Activated effector memory CD4-positive, alpha-beta T cell treated with Interleukin-2 at 50 U/mL for 16 hours (primary cell): ENCODE measurements around the gene DGKG.
A peak's percentile ranks its signal among the peaks of the same experiment; 100 is the strongest.

Experiments used
- DNase-seq: peaks from one replicate; pipeline ENCODE4 v3.0.0-alpha.2; 2020

DGKG gene

DNA sequence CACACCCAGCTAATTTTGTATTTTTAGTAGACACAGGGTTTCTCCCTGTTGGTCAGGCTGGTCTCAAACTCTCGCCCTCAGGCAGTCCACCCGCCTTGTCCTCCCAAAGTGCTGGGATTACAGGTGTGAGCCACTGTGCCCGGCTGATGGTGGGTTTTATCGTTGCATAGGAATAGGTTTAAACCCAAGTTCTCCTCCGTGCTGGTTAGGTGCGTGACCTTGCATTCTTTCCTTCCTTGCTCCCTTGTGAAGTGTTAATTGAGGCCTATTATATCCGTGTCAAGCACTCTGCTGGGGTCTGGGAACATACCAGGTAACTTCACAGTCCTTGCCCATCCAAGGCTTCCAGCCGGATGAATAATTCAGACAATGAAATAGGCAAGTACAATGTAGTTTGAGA is 233.9 kb downstream of the DGKG start:
- DNase-seq = no peak

- no peak for DNase-seq
Observed at GRCh38 chr3:186127463-186127862, 234.6 kb downstream of the DGKG start.

- no peak for DNase-seq
Observed at GRCh38 chr3:186125118-186125517, 236.9 kb downstream of the DGKG start.

GRCh38 chr3:186124592-186124991 is 237.4 kb downstream of the DGKG start:
- no peak for DNase-seq

GRCh38 chr3:186123012-186123411 is 239.0 kb downstream of the DGKG start:
- DNase-seq = no peak

GRCh38 chr3:186121968-186122367 is 240.1 kb downstream of the DGKG start:
- DNase-seq = no peak

DNA sequence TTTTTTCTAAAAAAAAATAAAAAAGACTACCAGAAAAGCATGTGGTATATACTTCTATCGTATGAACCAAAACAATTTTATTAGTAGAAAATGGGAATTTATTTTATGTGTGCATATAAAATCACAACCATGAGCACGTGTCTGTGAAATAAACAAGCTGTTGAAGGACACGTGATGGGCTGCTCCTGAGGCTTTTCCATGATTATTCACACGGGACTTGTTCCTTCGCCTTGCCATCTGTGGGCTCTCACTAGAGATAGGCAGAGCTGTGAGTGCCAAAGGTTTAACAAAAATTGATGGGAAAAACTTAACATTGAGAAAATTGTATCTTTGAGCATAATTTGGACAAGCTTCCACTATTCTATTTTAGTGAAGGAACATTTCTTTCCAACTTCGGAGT is 240.8 kb downstream of the DGKG start:
- DNase-seq = no peak

GRCh38 chr3:186119499-186119898 is 242.5 kb downstream of the DGKG start:
- DNase-seq = no peak

DNA sequence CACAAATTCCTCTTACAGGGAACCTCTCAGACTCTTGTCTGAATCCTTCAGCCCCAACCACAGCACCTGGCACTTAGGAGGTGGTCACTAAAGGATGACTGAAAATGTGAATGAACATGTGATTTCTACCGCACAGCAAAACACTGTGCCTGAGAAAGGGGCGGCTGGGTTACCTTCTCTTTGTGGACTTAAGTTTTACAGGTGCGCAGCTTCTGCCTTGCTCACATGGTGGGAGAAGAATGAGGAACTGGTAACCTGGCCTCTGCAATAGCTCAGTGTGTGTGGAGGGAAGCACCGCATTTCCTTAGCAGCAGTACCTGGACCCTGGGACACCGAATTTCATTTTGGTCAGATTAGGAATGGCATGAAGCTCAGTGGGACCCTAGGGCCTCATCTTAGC is 243.3 kb downstream of the DGKG start:
- DNase-seq = no peak

- DNase-seq = no peak
Observed at GRCh38 chr3:186117521-186118134, 244.4 kb downstream of the DGKG start.

GRCh38 chr3:186115239-186115996 is 246.6 kb downstream of the DGKG start:
- DNase-seq = no peak

DNA sequence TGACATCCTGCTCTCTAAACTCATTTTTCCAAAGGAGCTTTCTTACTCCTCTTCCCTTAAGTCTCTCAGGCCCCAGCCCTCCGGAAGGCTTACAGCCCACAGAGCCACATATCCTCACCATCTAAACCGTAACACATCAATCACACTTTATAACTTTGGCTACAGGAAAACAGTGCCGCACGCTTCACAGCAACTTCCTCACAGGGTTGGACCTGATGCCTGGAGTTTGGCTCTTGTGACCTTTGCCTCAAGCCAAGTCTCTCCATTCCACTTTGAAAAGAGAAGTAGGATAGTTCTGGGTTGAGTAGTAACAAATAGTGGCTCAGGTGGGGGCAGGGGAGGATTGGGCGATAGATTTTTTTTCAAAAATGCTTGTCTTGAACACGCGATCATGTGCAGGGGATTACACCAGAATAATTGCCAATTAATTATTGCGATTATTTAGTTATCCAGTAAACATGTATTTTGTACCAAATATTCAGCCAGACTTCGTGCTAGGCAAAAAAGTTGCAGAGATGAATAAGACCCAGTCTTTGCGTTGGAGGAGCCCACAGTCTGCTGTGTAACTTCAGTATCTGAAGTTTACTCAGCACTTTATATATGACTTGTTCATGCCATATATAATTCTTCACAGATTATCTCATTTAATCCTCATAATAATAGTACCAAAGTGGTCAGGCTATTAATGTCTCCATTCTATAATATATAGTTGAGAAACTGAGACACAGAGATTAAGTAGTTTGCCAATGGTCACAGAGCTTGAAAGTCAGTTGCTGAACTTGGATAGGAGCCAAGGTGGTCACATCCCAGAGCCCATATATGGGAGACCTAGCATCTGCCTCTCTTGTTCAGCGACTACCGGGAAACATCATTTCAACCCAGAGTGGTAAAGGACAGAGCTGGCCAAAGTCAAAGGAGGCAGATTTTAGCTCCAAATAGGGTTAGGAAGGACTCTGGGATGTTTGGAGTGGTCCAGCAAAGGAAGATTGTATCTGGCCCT is 250.8 kb downstream of the DGKG start:
- no peak for DNase-seq

DNA sequence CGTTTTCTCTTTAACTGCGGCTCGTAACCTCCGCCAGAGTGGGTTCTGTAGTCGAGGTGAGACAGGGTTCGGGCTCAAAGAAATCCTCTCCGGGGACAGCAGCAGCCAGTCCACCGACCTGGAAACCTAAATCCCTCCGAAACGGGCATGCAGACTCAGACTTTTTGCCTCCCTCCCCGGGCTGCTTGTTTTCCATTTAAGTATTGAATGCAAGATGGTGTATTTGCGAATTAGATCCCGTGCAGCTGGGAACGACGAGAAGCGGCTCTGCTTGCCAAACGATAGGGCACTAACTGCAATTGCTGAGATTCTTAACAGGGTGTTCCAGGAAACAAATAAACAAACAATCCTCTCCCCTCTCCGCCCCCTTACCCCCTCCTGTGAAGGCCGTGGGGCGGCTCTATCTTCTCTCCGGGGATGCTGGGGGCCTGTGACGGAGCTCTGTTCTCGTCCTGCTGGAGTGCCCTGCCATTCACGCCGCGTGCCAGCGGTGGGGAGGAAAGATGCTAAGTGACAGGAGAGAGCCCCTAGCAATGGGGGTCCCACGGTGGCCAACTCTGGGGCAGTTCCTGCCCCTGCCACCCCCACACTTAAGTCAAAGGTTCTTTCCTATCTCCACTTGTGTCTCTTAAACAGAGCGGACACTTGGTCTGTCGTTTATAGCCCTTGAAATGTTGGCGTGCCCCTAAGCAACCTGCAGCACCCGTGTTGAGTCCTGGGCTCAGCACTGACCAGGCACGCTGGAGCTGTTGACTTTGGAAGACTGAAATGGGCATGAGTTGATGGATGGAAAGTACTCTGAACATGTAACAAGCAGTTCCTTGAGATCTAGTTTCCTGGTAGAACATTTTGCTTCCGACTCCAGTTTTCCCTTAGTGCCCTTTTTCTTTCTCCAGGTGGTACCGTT is 251.9 kb downstream of the DGKG start:
- no peak for DNase-seq

DNA sequence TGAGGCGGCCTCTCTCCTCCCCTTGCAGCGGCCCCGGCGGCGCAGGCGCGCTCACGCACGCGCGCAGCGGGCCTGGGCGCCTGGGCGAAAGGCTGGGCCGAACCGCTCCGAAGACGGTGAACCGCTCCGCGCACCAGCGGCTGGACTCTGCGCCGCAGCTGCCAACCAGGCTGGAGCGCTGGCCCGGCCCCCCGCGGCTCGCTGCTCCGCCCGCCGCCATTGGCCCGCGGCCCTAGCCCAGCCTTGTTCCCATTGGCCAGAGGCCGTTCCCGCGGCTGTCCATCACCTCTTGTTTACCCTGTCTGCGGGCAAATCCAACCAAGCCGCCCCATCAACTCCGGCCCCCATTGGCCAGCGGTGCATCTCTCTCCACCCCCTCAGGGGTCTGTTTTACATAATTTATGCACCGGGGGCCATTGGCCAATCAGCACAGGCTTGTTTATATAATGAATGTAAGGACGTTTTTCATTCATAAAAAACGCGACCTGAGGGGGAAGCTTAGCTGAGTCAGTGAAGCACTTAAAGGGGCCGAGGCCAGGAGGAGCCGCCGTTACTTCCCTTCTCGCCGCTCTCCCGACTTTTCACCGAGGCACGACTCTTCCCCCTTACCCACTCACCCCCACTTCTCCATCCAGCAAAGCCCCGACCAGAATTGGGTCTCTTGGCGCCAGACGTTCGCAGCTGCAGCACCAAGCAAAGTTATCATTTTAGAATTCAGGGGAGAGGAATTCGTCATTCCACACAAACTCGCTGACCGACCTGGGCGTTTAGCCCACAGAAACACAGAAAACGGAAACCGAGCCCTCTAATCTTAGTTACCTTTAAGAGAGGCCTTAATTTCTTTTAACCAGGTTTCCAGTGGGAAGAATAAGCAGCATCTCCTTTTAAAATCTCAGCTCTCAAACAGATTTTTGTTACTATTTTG is 252.8 kb downstream of the DGKG start, which contains the start of gene ETV5:
TSS of gene ETV5 (minus strand) at position 149 of the 925 bp plus-strand sequence. CDS start 3,221 bp downstream, outside the sequence.
- peak; percentile 69 for DNase-seq

GRCh38 chr3:186108106-186108940 is 253.7 kb downstream of the DGKG start:
- DNase-seq = no peak

GRCh38 chr3:186107215-186108105 is 254.6 kb downstream of the DGKG start:
- peak; percentile 41 for DNase-seq

DNA sequence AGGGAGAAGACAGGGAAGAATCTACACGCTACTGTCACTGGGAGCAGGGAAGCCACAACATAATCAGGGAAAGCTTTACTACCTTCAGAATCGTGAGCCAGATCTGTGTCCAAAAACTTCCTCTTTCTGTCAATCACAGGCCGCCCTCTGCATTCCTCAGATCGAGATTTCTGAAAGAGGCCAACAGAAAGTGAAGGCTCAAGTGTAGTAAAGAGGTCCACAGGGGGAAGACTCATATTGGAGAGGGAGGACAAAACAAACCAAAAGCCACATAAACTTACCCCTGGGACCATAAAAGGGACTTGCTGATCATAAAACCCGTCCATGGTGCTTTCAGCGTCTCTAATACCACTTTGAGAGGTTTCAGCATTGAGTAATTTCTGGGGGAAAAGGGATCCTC is 256.5 kb downstream of the DGKG start:
- no peak for DNase-seq

- DNase-seq = no peak
Observed at GRCh38 chr3:186102687-186103086, 259.3 kb downstream of the DGKG start.

- no peak for DNase-seq
Observed at GRCh38 chr3:186100398-186100797, 261.6 kb downstream of the DGKG start.
